Forelimb muscle (tissue), 1 donor: ENCODE results near the gene TMEM100. TPM values are rescaled to one million over a fixed set of nuclear protein-coding genes. Genes with fewer than 3 reads are reported as not detected.

Source experiments
- DNase-seq: peaks from one replicate; pipeline ENCODE4 v3.0.0-alpha.2; 2013; ENCODE audit warnings: low read depth
- polyA plus RNA-seq: library from polyadenylated mRNA; unstranded; fragments of 120-200 nt; gene quantifications from one replicate; pipeline ENCODE4 v1.2.1, GENCODE V29; 2013; ENCODE audit not compliant: insufficient read length

Gene TMEM100
- polyA plus RNA-seq = 8.0 TPM

DNA sequence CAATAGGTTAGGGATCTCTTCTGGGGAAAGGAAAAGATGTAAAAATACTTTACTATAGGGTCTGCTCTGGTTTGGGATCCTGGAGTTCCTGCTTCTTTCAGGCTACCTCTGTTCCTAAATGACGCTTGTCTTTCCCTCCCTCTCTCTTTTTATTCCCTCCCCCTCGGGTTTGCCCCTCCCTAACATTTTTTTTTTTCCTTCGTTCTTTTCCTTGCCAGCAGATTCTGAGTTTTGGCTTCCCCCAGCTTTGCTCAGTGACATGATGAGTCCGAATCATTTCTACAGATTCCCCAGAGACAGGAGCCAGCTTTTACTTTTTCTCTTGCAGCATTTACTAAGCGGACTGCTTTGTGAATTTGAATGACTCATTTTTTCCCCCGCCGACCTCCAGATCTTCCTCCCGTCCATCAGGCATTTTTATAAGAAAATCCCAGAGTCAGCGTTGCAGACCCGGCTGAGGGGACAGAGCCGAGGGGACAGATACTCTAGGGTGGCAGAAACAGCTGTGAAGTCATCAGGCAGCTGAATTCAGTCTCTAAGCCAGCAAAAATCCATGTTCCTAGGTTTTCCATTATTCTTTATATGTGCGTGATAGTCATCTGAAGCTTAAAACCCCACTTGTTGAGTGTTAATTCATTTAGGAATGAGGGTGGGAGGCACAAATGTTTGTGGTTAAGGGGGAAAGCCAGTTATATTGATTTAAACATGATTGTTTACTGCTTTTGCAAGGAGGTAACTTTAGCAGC lies at the start of gene TMEM100:
TSS of gene TMEM100 (minus strand) at position 123 of the 746 bp plus-strand sequence. CDS start 1,794 bp downstream, outside the sequence.
- peak; percentile 64 for DNase-seq

GRCh38 chr17:55772086-55772485 lies 49.4 kb upstream of the TMEM100 start:
- no peak for DNase-seq

GRCh38 chr17:55770196-55770870 lies 47.7 kb upstream of the TMEM100 start:
- DNase-seq = no peak

- no peak for DNase-seq
These were observed 46.9 kb upstream of the TMEM100 start for GRCh38 chr17:55769625-55770000.

DNA sequence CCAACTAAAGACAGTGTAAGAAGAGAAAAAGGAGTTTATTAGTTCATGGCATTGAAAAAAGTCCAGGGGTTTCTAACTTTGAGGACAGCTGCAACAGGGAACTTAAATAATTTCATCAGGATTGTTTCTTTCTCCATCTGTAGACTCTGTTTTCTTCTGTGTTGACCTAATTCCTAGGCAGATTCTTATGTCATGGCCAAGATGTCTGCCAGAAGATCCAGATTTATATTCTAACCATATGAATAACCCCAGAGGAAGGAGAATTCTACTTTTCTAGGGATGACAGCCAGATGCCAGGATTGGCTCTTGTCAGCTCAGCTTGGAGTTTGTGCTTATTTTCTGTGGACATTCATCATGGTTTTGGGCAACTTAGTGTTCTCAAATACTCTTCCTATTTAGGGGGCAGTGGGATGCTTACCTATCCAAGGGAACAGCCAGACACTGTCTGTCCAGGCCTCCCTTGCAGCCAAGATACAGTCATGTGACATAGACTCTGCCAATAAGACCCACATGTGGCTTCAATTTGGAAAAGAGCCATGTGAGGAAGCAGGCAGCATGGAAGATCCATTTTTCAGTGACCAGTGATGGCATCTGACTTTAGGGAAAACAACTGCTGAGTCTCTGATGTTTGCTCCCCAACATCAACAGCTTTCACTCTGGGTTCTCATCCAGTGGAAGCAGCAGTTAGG lies 46.4 kb upstream of the TMEM100 start:
- no peak for DNase-seq

DNA sequence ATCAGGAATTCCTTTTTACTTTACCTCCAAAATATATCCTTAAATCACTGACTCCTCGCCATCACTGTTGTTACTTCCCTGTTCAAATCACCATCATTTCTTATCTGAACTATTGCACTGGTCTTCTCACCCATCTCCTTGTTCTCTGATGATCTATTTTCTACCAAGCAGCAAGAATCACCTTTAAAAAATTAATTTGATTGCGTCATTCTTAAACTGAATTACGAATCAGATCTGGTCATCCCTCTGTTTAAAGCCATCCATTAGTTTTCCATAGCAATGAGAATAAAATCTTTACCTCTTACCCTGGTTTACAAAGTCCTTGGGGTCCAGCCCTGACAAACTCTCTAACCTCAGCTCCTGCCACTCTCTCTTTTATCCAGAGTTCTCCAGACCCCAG lies 42.8 kb upstream of the TMEM100 start:
- no peak for DNase-seq

DNA sequence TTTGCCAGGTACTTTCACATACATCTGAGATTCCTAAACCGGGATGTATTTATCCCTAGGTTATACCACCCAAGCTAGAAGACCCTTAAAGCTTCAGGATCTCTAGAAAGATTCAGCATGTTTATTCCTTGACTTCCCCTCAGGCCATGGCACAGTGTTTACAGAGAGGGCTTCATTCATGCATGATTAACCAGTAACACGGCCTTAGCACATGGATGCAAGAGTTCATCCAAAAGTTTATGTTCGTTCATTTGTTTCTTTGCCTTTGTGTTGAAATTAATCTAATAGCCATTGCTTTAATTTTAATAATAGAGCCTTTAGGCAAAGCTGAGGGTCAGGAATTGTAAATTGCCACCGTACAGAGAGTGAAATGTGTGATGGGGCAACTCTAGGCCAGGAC lies 41.9 kb upstream of the TMEM100 start:
- no peak for DNase-seq

GRCh38 chr17:55763856-55764255 lies 41.2 kb upstream of the TMEM100 start:
- no peak for DNase-seq

DNA sequence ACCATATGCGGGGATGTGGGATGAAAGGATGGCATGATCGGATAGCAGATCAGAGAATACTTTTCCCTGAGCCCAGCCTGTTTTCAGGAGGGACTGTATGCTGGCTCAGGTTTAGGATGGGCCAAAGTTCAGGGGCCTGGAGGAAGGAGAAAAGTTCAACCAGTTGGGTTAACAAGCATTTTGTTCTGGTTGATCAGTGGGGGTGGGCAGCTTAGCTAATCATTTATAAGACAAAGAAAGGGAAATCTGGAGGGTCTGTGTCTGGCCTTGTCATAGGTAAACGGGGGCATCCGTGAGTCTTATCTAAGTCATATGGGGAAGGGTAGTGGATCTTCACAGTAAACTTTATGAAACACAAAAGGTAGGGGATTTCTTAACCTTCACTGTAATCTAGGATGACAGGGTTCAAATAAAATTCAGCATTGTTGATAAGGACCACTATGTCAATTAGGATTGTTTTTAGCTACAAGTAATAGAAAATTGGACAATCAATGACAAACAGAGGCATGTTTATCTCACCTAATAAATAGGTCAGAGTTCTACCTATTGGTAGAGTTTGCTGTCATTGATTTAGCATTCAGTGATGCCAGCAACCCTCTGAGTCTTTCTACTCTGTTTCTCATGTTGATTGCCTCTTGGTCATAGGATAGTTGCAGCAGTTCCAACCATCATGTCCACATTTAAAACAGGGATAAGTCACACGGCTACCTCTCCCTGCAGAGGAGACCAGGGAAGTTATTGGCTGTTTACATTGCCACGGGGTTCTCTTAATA lies 39.6 kb upstream of the TMEM100 start:
- DNase-seq = no peak

DNA sequence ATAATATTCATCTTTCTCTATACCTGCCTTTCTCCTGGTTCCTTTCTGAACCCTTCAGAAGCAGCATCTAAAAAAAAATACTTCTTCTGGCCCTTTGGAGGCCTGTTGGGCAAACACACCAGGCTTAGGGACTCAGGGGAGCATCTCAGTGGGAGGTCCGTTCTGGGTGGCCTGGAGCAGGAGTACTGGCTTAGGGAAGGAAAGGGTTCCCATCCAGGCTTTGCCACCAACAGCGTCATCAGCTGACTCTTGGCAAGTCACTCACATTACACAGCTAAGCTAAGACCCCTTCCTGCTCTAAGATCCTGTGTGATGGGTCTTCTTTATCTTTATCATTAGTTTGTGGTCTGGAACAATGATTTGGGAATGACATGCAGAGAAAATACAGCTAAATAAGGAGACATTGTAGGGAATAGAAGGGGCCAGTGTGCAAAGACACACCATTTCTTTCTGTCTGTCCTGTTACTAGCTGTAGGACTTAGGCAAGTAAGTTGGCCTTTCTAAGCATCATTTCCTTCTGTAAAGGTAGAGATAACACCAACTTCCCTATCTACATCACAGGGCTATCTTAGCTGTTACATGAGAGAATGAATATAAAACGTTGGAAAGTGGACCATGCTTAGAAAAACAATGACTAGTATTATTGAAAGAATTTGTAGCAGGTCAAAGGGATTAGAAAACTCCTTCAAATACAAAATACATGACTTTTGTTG lies 38.1 kb upstream of the TMEM100 start:
- DNase-seq = no peak

DNA sequence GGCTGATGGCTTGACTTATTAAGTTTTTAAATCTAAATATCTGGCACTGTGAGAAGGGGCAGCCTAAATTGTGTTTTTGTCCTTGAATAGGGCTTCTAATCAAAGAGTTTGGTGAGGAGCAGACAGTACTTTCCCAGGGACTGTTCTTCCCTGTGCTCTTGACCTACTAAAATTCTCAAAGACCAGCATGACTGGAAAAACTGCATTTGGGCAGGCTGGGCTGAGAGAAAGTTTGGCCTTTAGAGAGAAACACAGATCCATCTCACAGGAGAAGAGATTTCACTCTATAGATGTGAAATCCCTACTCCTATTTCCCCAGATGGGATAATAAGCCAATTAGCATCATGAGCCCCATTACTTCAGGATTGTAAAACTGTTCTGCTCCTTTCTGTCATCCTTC lies 35.5 kb upstream of the TMEM100 start:
- no peak for DNase-seq

GRCh38 chr17:55757659-55758058 lies 35.0 kb upstream of the TMEM100 start:
- no peak for DNase-seq

GRCh38 chr17:55756689-55757088 lies 34.0 kb upstream of the TMEM100 start:
- no peak for DNase-seq

DNA sequence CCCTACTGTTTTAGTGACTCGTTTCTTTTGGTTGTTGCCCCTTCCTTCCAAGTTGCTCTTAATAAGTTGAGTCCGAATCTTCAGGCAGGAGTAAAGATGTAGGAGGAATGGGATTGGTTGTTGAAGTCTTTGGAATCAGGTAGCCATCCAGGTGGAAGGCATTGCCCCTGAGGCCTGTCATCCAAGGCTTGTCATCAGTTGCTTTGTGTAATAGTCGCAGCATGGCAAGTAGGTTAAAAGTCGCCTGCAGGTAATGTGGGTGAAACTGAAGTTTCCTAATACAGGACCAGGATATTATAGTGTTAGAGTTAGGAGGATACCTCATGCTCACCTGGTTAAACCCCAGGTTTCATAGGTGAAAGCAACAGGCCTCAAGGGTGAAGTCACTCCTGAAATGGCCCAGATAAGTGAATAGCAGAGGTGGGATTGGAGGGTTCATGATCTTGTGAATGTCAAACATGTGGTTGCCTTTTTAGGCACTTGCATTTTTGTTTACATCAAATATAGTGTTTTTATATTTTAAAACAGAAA lies 29.1 kb upstream of the TMEM100 start:
- no peak for DNase-seq

GRCh38 chr17:55750750-55751657 lies 28.3 kb upstream of the TMEM100 start, which contains the start of gene PCTP:
Gene PCTP (plus strand): TSS chr17:55751051. CDS start chr17:55751104, 53 bp downstream.
- no peak for DNase-seq

- DNase-seq = no peak
These were observed 27.3 kb upstream of the TMEM100 start for GRCh38 chr17:55749985-55750384.

- no peak for DNase-seq
These were observed 26.2 kb upstream of the TMEM100 start for GRCh38 chr17:55748841-55749240.

GRCh38 chr17:55747209-55747608 lies 24.5 kb upstream of the TMEM100 start:
- no peak for DNase-seq

- DNase-seq = no peak
These were observed 23.8 kb upstream of the TMEM100 start for GRCh38 chr17:55746466-55746865.

DNA sequence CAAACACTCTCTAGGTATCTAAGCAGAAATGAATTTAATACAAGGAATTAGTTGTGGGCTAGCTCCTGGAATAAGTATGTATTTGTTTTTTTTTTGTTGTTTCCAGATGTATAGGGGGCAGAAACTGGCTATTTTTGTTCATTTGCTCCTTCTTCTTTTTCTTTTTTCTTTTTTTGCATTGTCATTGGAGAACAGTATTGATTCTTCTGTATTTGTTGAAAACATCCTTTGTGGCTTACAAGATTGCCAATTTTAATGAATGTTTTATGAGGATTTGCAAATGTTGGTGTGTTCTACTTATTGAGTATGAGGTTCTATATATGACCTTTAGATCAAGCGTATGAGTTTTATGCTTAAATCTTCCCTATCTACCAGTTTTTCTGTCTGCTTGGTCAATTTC lies 22.6 kb upstream of the TMEM100 start:
- no peak for DNase-seq
